Colonic mucosa (tissue), 4 donors: ENCODE data around the gene CA10. TPM values are rescaled to one million over a fixed set of nuclear protein-coding genes. Genes with fewer than 3 reads are reported as not detected.

Experiments
- DNase-seq: peaks from one replicate; pipeline ENCODE4 v3.0.0-alpha.2; 2020
- H3K27ac ChIP-seq: fragments of 200-600 bp; one replicate; pipeline ENCODE4 v1.8.0; 2021
- H3K27me3 ChIP-seq: fragments of 200-600 bp; one replicate; pipeline ENCODE4 v1.8.0; 2021
- H3K36me3 ChIP-seq: fragments of 200-600 bp; one replicate; pipeline ENCODE4 v1.8.0; 2021
- H3K4me1 ChIP-seq: fragments of 200-600 bp; one replicate; pipeline ENCODE4 v1.8.0; 2021; ENCODE audit warnings: mild to moderate bottlenecking
- H3K4me3 ChIP-seq: fragments of 200-600 bp; one replicate; pipeline ENCODE4 v1.8.0; 2021
- H3K9ac ChIP-seq, 2 donors: one replicate each; pipeline ENCODE4 v1.7.0; 2013; ENCODE audit warnings: control low read depth in 2 of 2, low read depth in 2 of 2, low read length in 2 of 2
- H3K9me3 ChIP-seq: fragments of 200-600 bp; one replicate; pipeline ENCODE4 v1.8.0; 2021
- intact Hi-C: fragments of 100-400 bp; cut with DNase I; formaldehyde crosslinking; loops from one replicate; pipeline ENCODE4 v1.14.1; 2022
- total RNA-seq, 2 donors: library from RNA; stranded (reverse); fragmentation: NEBNext Ultra II Directional in 1 of 2; extraction: Animal tissue kit (Norgen Biotek cat#: 25700) in 1 of 2; gene quantifications; one replicate each; pipeline ENCODE4 v1.2.1, GENCODE V29; 2021
- TF ChIP-seq, protein P1 (sequence below): fragments of 200-600 bp; IDR thresholded peaks from one replicate; pipeline ENCODE4 v1.8.0; 2022; ENCODE audit warnings: antibody characterized with exemption, mild to moderate bottlenecking
- donor health status: healthy.
- donor health status: DM: no; HTN: no; CAD: no.
- donor health status: DM: no; HTN: no; CAD: no.

The CA10 gene
- total RNA-seq, 2 donors from 2014 or later = 0.27 to 0.52 TPM

DNA sequence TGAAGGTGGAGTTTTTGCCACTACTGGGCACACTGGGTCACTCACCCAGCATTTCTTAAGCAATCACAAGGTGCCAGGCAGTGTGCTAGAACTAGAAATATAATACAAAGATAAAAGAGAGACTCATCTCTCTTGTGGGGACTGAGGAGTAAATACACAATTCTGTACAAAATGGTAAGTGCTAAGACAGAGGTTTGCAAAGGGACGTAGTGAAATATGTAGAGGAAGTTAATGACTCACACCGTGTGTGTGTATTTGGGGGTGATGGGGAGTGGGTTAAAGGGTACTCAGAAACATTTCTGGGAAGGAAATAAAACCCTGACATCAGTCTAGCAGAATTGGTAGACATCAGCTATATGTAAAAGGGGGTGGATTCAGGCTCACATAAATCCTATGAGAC, 389.3 kb downstream of the CA10 start:
- no peak overlapping the region for H3K27ac ChIP-seq
- no peak for DNase-seq
- H3K9ac ChIP-seq = no peak overlapping the region
- TF ChIP-seq, protein P1, sequence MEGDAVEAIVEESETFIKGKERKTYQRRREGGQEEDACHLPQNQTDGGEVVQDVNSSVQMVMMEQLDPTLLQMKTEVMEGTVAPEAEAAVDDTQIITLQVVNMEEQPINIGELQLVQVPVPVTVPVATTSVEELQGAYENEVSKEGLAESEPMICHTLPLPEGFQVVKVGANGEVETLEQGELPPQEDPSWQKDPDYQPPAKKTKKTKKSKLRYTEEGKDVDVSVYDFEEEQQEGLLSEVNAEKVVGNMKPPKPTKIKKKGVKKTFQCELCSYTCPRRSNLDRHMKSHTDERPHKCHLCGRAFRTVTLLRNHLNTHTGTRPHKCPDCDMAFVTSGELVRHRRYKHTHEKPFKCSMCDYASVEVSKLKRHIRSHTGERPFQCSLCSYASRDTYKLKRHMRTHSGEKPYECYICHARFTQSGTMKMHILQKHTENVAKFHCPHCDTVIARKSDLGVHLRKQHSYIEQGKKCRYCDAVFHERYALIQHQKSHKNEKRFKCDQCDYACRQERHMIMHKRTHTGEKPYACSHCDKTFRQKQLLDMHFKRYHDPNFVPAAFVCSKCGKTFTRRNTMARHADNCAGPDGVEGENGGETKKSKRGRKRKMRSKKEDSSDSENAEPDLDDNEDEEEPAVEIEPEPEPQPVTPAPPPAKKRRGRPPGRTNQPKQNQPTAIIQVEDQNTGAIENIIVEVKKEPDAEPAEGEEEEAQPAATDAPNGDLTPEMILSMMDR = no peak
- no peaks in the 10 kb centered on the region for H3K9me3 ChIP-seq
- intact Hi-C loops = no loop called here
- H3K4me1 ChIP-seq = no peaks in the 10 kb centered on the region
- no peaks in the 10 kb centered on the region for H3K27me3 ChIP-seq
- H3K4me3 ChIP-seq = no peak overlapping the region
- H3K36me3 ChIP-seq = no peaks in the 10 kb centered on the region

DNA sequence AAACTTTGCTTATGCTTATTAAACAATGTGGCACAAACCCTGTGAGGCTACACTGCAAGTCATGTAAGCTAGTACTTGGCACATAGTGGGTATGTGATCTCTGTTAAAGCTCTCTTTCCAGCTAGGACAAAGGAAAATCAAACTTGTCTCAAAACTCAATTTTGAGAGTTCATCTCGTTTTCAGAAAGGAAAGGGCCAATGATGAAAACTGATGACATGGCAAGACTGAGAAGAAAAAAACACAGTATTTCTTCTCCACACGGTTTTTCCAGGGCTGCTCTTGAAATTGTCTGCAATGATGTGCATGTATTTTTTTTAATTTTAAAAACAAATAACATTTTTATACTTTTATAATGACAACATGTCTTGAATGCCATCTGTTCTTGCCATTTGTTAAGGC, 389.8 kb downstream of the CA10 start:
- Histone ChIP-seq H3K9me3 (no peaks in the 10 kb centered on the region), H3K4me1 (no peaks in the 10 kb centered on the region), H3K4me3 (no peak overlapping the region), H3K27me3 (no peaks in the 10 kb centered on the region), H3K36me3 (no peaks in the 10 kb centered on the region), H3K27ac (no peak overlapping the region), H3K9ac (no peak overlapping the region)
- TF ChIP-seq, protein P1 = no peak
- intact Hi-C loops = no loop called here
- no peak for DNase-seq

DNA sequence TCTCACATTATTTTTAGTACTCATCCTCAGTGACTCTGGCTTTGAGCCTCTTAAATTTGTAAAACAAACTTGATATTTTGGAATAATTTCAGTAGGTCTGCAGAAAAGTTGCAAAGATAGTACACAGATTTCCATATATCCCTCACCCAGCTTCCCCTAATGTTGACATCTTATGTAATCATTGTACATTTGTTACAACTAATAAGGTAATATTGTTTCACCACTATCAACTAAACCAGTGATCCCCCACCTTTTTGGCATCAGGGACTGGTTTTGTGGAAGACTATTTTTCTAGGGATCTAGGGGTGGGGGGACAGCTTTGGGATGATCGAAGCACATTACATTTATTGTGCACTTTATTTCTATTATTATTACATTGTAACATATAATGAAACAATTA, 391.2 kb downstream of the CA10 start:
- Histone ChIP-seq H3K9me3 (no peaks in the 10 kb centered on the region), H3K9ac (no peak overlapping the region), H3K4me3 (no peak overlapping the region), H3K4me1 (no peaks in the 10 kb centered on the region), H3K27ac (no peak overlapping the region), H3K27me3 (no peaks in the 10 kb centered on the region), H3K36me3 (no peaks in the 10 kb centered on the region)
- TF ChIP-seq, protein P1 = no peak
- intact Hi-C loops = no loop called here
- no peak for DNase-seq

DNA sequence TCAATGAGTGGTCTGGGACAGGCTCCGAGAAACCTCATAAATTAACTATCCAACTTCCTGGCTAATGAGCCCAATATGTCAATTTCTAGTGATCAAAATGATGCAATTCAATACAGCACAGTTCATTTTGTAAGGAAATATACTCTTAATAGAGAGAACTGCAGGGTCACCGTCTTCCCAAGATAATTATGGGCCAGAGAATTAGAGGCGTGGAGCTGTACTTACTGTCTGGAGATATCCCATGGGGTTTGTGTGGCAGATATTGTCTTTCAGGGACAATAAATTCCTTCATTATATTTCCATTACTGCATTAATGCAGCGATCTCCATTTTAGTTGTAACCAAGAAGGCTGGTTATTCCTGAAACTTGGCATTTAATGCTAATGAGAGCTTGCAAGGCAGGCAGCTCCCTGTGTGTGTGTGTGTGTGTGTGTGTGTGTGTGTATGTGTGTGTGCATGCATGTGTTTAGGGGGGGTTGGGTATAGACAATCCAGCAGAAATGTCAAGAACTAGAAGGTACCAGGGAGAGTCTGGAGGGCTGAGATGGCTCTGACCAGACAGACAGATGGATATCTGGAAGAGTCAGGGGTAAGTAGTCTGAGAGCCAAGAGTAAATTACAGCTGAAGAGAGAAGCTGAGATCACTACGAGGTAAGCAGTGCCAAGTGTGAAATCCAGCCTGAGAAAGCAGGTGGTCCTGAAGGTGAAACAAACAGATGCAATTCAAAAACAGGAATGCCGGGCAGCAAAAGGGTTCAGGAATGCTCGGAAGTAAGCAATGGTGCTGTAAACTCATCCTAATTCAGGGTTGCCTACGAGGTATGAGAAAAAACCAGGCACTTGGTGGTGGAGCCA, 393.0 kb downstream of the CA10 start:
- no peak overlapping the region for H3K4me3 ChIP-seq
- TF ChIP-seq, protein P1 = no peak
- intact Hi-C loops = loop anchor here (2.0 kb wide), 1 partner anchor 341 kb away; no protein-coding TSS in a partner anchor
- no peaks in the 10 kb centered on the region for H3K27me3 ChIP-seq
- DNase-seq = no peak
- no peaks in the 10 kb centered on the region for H3K36me3 ChIP-seq
- no peak overlapping the region for H3K9ac ChIP-seq
- H3K27ac ChIP-seq = no peak overlapping the region
- H3K4me1 ChIP-seq = no peaks in the 10 kb centered on the region
- H3K9me3 ChIP-seq = no peaks in the 10 kb centered on the region

DNA sequence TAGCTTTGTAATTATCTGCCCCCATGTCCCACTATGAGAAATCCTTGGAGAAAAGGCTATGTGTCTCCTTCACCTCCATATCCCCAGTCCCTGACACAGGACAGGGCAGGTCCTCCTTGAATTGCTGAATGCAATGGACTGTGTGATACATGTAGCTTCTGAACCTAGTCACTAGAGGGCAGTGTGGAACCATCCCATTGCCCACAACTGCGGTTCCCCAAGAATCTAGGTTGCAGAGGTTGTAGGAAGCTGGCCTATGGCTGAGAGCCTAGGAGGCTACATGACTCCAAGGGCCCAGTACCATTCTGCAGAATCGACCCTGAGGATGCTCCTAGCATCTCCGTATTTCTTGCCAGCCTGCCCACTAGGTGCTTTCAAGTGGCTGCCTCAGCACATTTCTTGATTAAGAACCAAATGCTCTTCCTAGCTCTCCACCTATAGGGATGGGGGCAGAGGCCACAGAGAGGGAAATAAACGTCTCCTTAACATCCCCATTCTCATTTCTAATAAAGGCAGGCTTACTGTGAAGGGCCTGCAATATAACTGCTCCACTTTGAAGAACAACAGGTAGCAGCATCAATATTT, 394.0 kb downstream of the CA10 start:
- no peak overlapping the region for H3K27ac ChIP-seq
- no peaks in the 10 kb centered on the region for H3K4me1 ChIP-seq
- no peak overlapping the region for H3K9ac ChIP-seq
- intact Hi-C loops = loop anchor here (2.0 to 5.0 kb wide), 2 partner anchors 88 to 342 kb away; no protein-coding TSS in a partner anchor
- H3K4me3 ChIP-seq = no peak overlapping the region
- no peaks in the 10 kb centered on the region for H3K9me3 ChIP-seq
- H3K36me3 ChIP-seq = no peaks in the 10 kb centered on the region
- peak; percentile 46 for DNase-seq
- no peaks in the 10 kb centered on the region for H3K27me3 ChIP-seq
- TF ChIP-seq, protein P1 = peak; percentile 66
